HG03378 (cell line): ENCODE results near the gene RBFA.

Experiments used
- ATAC-seq: cut with Tn5 transposase; IDR thresholded peaks from one replicate; pipeline ENCODE4 v1.9.1; 2021; ENCODE audit warnings: mild to moderate bottlenecking, moderate library complexity; ENCODE audit not compliant: unreplicated experiment

Gene RBFA

GRCh38 chr18:80070825-80071224 is 36.6 kb downstream of the RBFA start:
- no peak for ATAC-seq

GRCh38 chr18:80074183-80074582 is 39.9 kb downstream of the RBFA start:
- ATAC-seq, result no peak

- no peak for ATAC-seq
These were observed 40.5 kb downstream of the RBFA start for GRCh38 chr18:80074697-80075096.

GRCh38 chr18:80075940-80076339 is 41.7 kb downstream of the RBFA start:
- ATAC-seq, result no peak

- ATAC-seq, result no peak
These were observed 42.1 kb downstream of the RBFA start for GRCh38 chr18:80076379-80076778.

GRCh38 chr18:80077873-80078272 is 43.6 kb downstream of the RBFA start:
- no peak for ATAC-seq
